Endodermal cell (in vitro differentiated cells): ENCODE results near the gene TMF1. TPM values are rescaled to one million over a fixed set of nuclear protein-coding genes. Genes with fewer than 3 reads are reported as not detected.

Experiments used
- DNase-seq: peaks from one replicate; pipeline ENCODE4 v3.0.0-alpha.2; 2017
- H3K27ac ChIP-seq: 2 replicates; pipeline ENCODE4 v1.5.1; 2013; ENCODE audit warnings: mild to moderate bottlenecking, low read depth, low read length, moderate library complexity
- H3K27me3 ChIP-seq: 2 replicates; pipeline ENCODE4 v1.6.1; 2013; ENCODE audit warnings: mild to moderate bottlenecking, low read length, moderate library complexity; ENCODE audit not compliant: insufficient read depth, control insufficient read depth, poor library complexity, severe bottlenecking
- H3K36me3 ChIP-seq: 2 replicates; pipeline ENCODE4 v1.7.0; 2013; ENCODE audit warnings: mild to moderate bottlenecking, low read length, moderate library complexity; ENCODE audit not compliant: control insufficient read depth, insufficient read depth
- H3K4me1 ChIP-seq: one replicate; pipeline ENCODE4 v1.7.0; 2013; ENCODE audit warnings: low read length; ENCODE audit not compliant: control insufficient read depth, insufficient read depth
- H3K4me3 ChIP-seq: 2 replicates; pipeline ENCODE4 v1.5.1; 2013; ENCODE audit warnings: mild to moderate bottlenecking, low read length, moderate library complexity
- H3K9ac ChIP-seq: 2 replicates; pipeline ENCODE4 v1.6.1; 2013; ENCODE audit warnings: mild to moderate bottlenecking, low read length, moderate library complexity; ENCODE audit not compliant: poor library complexity, severe bottlenecking; ENCODE audit errors: extremely low read depth
- H3K9me3 ChIP-seq: 2 replicates; pipeline ENCODE4 v1.6.1; 2013; ENCODE audit warnings: mild to moderate bottlenecking, low read length, moderate library complexity; ENCODE audit not compliant: control insufficient read depth
- H3K27ac Mint-ChIP-seq: 2 replicates; pipeline ENCODE4 v1.8.0; 2020; ENCODE audit warnings: mixed read lengths
- H3K27me3 Mint-ChIP-seq: 2 replicates; pipeline ENCODE4 v1.8.0; 2021; ENCODE audit warnings: mild to moderate bottlenecking, mixed read lengths; ENCODE audit not compliant: insufficient read depth
- H3K36me3 Mint-ChIP-seq: 2 replicates; pipeline ENCODE4 v1.8.0; 2020; ENCODE audit warnings: low read depth, mixed read lengths
- H3K4me1 Mint-ChIP-seq: 2 replicates; pipeline ENCODE4 v1.8.0; 2020; ENCODE audit warnings: mixed read lengths
- H3K4me3 Mint-ChIP-seq: 2 replicates; pipeline ENCODE4 v1.8.0; 2020; ENCODE audit warnings: mild to moderate bottlenecking, moderate library complexity, mixed read lengths
- H3K9me3 Mint-ChIP-seq: 2 replicates; pipeline ENCODE4 v1.8.0; 2020; ENCODE audit warnings: mild to moderate bottlenecking, mixed read lengths
- WGBS, 2 experiments: methylation state at CpG; one replicate each; pipeline versions ENCODE4 v1.1.5 to v1.1.7; 2013; ENCODE audit warnings: missing lambda C conversion rate in 2 of 2, mixed read lengths in 1 of 2; ENCODE audit not compliant: insufficient coverage in 1 of 2, insufficient read length in 1 of 2; 5-methylcytosine and 5-hydroxymethylcytosine counted together
- total RNA-seq, 2 donors: library from RNA; stranded (reverse); fragmentation: NEBNext Ultra II Directional in 1 of 2; extraction: Animal tissue kit (Norgen Biotek cat#: 25700) in 1 of 2; gene quantifications; 2 replicates in 1 of 2; 3 replicates in 1 of 2; pipeline ENCODE4 v1.2.1, GENCODE V29; 2021
- TF ChIP-seq, protein P1 (sequence below): fragments of 200-600 bp; sonication (generic); conservative IDR thresholded peaks from 2 replicates; pipeline ENCODE4 v1.5.0; 2021; ENCODE audit warnings: antibody characterized with exemption, mild to moderate bottlenecking

Gene TMF1
- total RNA-seq, 2 donors from 2014 or later: 25.6 to 31.3 TPM

DNA sequence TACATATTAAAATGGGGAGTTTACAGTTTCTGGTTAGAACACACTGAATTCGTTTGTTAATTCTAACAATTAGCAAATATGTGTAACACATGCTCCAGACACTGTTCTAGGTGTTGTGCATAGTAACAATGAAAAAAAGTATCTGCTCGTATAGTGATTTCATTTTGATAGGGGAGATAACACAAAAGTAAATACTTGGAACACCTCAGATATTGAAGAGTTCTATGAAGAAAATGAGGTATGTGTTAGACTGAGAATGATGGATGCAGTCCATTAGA, 6.8 kb upstream of the TMF1 start:
- Histone ChIP-seq H3K4me1 (no peaks in the 10 kb centered on the region), H3K36me3 (peaks cover 93% of the 10 kb centered on the region), H3K27me3 (no peaks in the 10 kb centered on the region), H3K4me3 (no peak overlapping the region), H3K27ac (no peak overlapping the region), H3K9me3 (peaks cover 11% of the 10 kb centered on the region), H3K9ac (no peak overlapping the region)
- DNase-seq: no peak
- no peaks in the 10 kb centered on the region for H3K4me1 Mint-ChIP-seq
- H3K9me3 Mint-ChIP-seq: no peaks in the 10 kb centered on the region
- H3K27ac Mint-ChIP-seq: no peak overlapping the region
- 83 to 96% methylated on average over 1 to 2 of the region's 2 CpGs for WGBS, 2 experiments
- no peak overlapping the region for H3K4me3 Mint-ChIP-seq
- H3K36me3 Mint-ChIP-seq: peaks cover 73% of the 10 kb centered on the region
- H3K27me3 Mint-ChIP-seq: no peaks in the 10 kb centered on the region
- TF ChIP-seq, protein P1, sequence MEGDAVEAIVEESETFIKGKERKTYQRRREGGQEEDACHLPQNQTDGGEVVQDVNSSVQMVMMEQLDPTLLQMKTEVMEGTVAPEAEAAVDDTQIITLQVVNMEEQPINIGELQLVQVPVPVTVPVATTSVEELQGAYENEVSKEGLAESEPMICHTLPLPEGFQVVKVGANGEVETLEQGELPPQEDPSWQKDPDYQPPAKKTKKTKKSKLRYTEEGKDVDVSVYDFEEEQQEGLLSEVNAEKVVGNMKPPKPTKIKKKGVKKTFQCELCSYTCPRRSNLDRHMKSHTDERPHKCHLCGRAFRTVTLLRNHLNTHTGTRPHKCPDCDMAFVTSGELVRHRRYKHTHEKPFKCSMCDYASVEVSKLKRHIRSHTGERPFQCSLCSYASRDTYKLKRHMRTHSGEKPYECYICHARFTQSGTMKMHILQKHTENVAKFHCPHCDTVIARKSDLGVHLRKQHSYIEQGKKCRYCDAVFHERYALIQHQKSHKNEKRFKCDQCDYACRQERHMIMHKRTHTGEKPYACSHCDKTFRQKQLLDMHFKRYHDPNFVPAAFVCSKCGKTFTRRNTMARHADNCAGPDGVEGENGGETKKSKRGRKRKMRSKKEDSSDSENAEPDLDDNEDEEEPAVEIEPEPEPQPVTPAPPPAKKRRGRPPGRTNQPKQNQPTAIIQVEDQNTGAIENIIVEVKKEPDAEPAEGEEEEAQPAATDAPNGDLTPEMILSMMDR: no peak

DNA sequence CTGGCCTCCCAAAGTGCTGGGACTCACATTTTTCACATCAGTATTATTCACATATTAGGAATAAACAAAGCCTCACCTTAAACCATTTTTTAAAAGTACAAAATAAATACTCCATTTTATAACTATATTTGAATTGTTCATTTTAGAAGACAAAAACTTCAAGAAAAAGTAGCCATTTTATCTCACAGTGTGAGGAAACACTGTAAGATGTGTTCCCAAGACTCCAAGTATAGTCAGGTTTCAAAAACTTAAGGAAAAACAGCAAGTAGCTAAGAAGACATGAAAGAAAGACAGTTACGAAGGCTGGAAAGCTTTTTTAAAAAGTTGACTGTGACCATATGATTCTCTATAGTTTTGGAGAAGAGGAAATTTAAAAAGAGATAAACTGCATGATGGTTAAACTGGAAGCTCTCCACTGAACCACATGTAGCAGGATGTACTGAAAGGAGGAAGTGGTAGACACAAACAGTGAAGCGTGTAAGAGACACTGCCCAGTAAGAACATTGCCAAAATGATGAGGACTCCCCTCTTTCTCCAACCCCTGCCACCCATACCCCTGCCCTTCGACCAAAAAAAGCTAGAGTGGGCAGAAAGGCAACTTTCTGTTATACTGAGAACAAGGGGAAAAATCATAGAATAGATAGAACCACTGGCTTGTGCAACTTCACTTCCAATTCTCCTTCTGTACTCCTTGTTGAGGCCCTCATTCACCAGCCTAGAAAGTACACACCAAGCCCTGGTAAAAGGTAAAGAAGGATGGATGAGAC, 6.2 kb upstream of the TMF1 start:
- H3K9me3 Mint-ChIP-seq: no peaks in the 10 kb centered on the region
- Histone ChIP-seq H3K27me3 (no peaks in the 10 kb centered on the region), H3K27ac (no peak overlapping the region), H3K36me3 (peaks cover 93% of the 10 kb centered on the region), H3K4me1 (no peaks in the 10 kb centered on the region), H3K9ac (no peak overlapping the region), H3K4me3 (no peak overlapping the region), H3K9me3 (peaks cover 11% of the 10 kb centered on the region)
- no peaks in the 10 kb centered on the region for H3K4me1 Mint-ChIP-seq
- no peaks in the 10 kb centered on the region for H3K27me3 Mint-ChIP-seq
- no peak overlapping the region for H3K27ac Mint-ChIP-seq
- 90 to 100% methylated on average over 1 to 3 of the region's 3 CpGs for WGBS, 2 experiments
- DNase-seq: no peak
- TF ChIP-seq, protein P1: no peak
- H3K36me3 Mint-ChIP-seq: peaks cover 69% of the 10 kb centered on the region
- H3K4me3 Mint-ChIP-seq: no peak overlapping the region

DNA sequence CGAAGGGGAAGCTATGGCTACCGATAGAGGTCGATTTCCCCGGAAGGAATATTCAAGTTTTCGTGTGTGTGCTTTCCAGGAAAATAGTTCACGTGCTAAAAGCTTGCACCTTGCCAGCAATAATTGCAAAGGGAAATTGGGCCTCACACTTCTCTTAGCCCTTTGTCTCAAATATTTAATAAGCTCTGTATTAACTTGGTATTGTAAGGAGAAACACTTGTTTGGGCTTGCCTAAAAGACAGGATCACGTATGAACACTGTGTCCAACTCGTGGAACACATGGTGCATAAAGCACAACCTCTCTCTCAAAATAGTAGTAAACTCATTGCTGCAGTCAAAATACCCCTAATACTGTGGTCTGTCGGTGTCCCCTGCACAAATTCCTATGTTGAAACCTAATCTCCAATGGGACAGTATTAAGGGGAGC, 352 bp upstream of the TMF1 start:
- H3K36me3 ChIP-seq: peaks cover 65% of the 10 kb centered on the region
- H3K4me3 Mint-ChIP-seq: peak overlapping the region; percentile 99
- H3K9ac ChIP-seq: peak overlapping the region; percentile 99
- no peaks in the 10 kb centered on the region for H3K27me3 ChIP-seq
- no peaks in the 10 kb centered on the region for H3K9me3 Mint-ChIP-seq
- TF ChIP-seq, protein P1: no peak
- no peak for DNase-seq
- no peaks in the 10 kb centered on the region for H3K27me3 Mint-ChIP-seq
- H3K27ac ChIP-seq: peak overlapping the region; percentile 85
- no peaks in the 10 kb centered on the region for H3K4me1 ChIP-seq
- H3K27ac Mint-ChIP-seq: peak overlapping the region; percentile 98
- peaks cover 30% of the 10 kb centered on the region for H3K36me3 Mint-ChIP-seq
- 12 to 19% methylated on average over 8 to 9 of the region's 9 CpGs for WGBS, 2 experiments
- H3K4me1 Mint-ChIP-seq: peaks cover 12% of the 10 kb centered on the region
- peak overlapping the region; percentile 98 for H3K4me3 ChIP-seq
- no peaks in the 10 kb centered on the region for H3K9me3 ChIP-seq
